GM18868 (cell line): Measurements from ENCODE around the gene EPB42.
"Not testable (repeated sequence)": the region's sequence is repeated elsewhere in the genome, so short reads cannot be mapped to it uniquely, and the experiment has no call there.

Source experiments
- ATAC-seq: cut with Tn5 transposase; IDR thresholded peaks from one replicate; pipeline ENCODE4 v1.9.1; 2021; ENCODE audit warnings: mild to moderate bottlenecking, moderate library complexity; ENCODE audit not compliant: unreplicated experiment

The EPB42 gene

GRCh38 chr15:43242616-43243015 is 21.8 kb upstream of the EPB42 start:
- no peak for ATAC-seq

GRCh38 chr15:43241100-43241499 is 20.3 kb upstream of the EPB42 start:
- ATAC-seq: no peak

GRCh38 chr15:43239732-43240491 is 19.1 kb upstream of the EPB42 start:
- peak; percentile 47 for ATAC-seq

- no peak for ATAC-seq
Measured at GRCh38 chr15:43238671-43239131, 17.9 kb upstream of the EPB42 start.

- no peak for ATAC-seq
Measured at GRCh38 chr15:43237842-43238470, 17.1 kb upstream of the EPB42 start.

- ATAC-seq: no peak
Measured at GRCh38 chr15:43235536-43235935, 14.7 kb upstream of the EPB42 start.

GRCh38 chr15:43232289-43232874 is 11.6 kb upstream of the EPB42 start:
- ATAC-seq: no peak

GRCh38 chr15:43230640-43231115 is 9.9 kb upstream of the EPB42 start:
- ATAC-seq: no peak

GRCh38 chr15:43229977-43230376 is 9.2 kb upstream of the EPB42 start:
- ATAC-seq: no peak

GRCh38 chr15:43226436-43227305 is 5.9 kb upstream of the EPB42 start:
- no peak for ATAC-seq

- ATAC-seq: not testable (repeated sequence)
Measured at GRCh38 chr15:43225950-43226255, 5.1 kb upstream of the EPB42 start.

- peak; percentile 50 for ATAC-seq
Measured at GRCh38 chr15:43225201-43225949, 4.6 kb upstream of the EPB42 start.

- ATAC-seq: no peak
Measured at GRCh38 chr15:43221422-43221821, 604 bp upstream of the EPB42 start.

- ATAC-seq: no peak
Measured at GRCh38 chr15:43219929-43220928, 589 bp downstream of the EPB42 start.

- ATAC-seq: no peak
Measured at GRCh38 chr15:43218908-43219706, 1.7 kb downstream of the EPB42 start.

- ATAC-seq: no peak
Measured at GRCh38 chr15:43215961-43216360, 4.9 kb downstream of the EPB42 start.

- no peak for ATAC-seq
Measured at GRCh38 chr15:43214592-43215295, 6.1 kb downstream of the EPB42 start.

GRCh38 chr15:43214169-43214568 is 6.6 kb downstream of the EPB42 start:
- ATAC-seq: no peak
